T-helper 2 cell treated with Interferon-gamma antibody and Interleukin-4, amounts not matched to agents 5 μg/mL and 100 μg/mL, for 36 hours (primary cell): ENCODE measurements around the gene STK24.
A peak's percentile ranks its signal among the peaks of the same experiment; 100 is the strongest.

Source experiments
- DNase-seq: peaks from one replicate; pipeline ENCODE4 v3.0.0; 2021; ENCODE audit warnings: low spot score
- H3K27ac Mint-ChIP-seq: one replicate; pipeline ENCODE4 v1.8.0; 2021; ENCODE audit warnings: mild to moderate bottlenecking, mixed read lengths
- H3K27me3 Mint-ChIP-seq: one replicate; pipeline ENCODE4 v1.8.0; 2021; ENCODE audit warnings: low read depth, mixed read lengths
- H3K36me3 Mint-ChIP-seq: one replicate; pipeline ENCODE4 v1.8.0; 2021; ENCODE audit warnings: low read depth, mixed read lengths
- H3K4me1 Mint-ChIP-seq: one replicate; pipeline ENCODE4 v1.8.0; 2021; ENCODE audit warnings: low read depth, mixed read lengths
- H3K4me3 Mint-ChIP-seq: one replicate; pipeline ENCODE4 v1.8.0; 2022; ENCODE audit warnings: mild to moderate bottlenecking, moderate library complexity, mixed read lengths
- H3K9me3 Mint-ChIP-seq: one replicate; pipeline ENCODE4 v1.8.0; 2021; ENCODE audit warnings: mixed read lengths

Gene STK24

DNA sequence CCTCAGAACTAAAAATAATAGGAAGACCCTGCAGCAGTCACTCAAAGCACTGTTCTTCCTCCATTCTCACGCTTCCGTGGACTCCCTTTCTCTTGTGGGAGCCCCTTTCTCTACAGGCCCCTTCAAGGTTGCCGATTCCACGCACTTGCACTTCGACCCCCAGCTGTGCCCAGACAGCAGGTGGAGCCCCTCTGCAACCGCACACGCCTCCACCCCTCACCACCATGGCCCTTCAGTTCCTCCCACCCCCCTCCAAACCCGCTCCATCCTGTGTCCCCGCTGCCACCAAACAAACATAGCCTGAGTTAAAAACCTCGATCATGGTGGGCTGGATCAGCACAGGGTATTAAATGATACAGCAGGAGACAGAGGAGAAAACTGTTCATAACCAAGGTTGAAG, 102.6 kb downstream of the STK24 start:
- Mint-ChIP-seq H3K4me1 (peaks cover 44% of the 10 kb centered on the region), H3K36me3 (peaks cover 56% of the 10 kb centered on the region), H3K9me3 (no peaks in the 10 kb centered on the region), H3K27ac (no peak overlapping the region), H3K4me3 (no peak overlapping the region), H3K27me3 (no peaks in the 10 kb centered on the region)
- no peak for DNase-seq

DNA sequence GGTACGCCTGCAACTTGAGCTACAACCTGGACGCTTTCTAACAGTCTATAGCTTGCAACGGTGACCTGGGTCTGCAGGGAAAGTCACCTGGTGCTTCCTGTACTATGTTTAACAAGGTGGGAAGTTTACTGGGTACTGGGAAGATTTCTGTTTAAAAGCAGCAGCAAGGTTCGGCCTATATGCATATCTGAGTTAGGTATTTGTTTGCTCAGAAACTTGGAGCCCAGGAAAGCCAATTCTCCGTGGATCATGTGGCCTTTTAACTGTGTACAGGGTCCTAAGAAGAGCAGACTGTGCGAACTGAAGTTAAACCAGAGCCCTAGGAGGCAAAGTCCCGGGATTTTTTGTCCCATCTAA, 103.1 kb downstream of the STK24 start:
- Mint-ChIP-seq H3K36me3 (peaks cover 56% of the 10 kb centered on the region), H3K4me3 (no peak overlapping the region), H3K9me3 (no peaks in the 10 kb centered on the region), H3K27me3 (no peaks in the 10 kb centered on the region), H3K4me1 (peaks cover 41% of the 10 kb centered on the region), H3K27ac (peak overlapping the region; percentile 54)
- no peak for DNase-seq

DNA sequence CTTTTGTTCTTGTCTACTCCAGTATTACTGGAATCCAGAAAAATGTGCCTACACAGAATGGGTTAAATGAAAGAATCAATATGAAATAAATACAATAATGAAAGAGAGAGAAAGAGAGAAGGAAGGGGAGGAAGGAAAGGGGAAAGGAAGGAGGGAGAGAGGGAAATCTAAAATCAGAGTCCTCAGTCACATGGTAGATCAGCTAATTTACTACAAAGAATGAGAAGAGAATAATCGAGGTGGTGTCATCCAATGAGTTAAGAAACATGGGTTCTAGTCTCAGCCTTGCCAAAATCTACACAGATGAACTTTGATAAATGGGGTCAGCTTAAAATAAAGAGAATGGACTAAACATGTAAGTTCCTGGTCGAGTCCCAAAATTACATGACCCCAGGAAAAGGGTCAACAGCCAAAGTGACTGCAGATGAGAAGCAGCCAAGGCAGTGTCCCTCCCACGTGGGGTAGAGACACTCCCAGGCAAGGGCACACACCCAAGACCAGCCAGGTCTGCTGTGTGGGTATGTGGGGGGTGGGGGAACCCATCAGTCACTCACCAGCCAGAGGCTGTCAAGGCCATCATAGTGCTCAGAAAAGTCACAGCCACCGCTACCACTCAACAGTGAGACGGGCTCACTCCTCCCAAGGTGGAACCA, 103.6 kb downstream of the STK24 start:
- Mint-ChIP-seq H3K36me3 (peaks cover 58% of the 10 kb centered on the region), H3K4me1 (peaks cover 37% of the 10 kb centered on the region), H3K27ac (peak overlapping the region; percentile 79), H3K27me3 (no peaks in the 10 kb centered on the region), H3K9me3 (no peaks in the 10 kb centered on the region), H3K4me3 (no peak overlapping the region)
- DNase-seq = no peak

DNA sequence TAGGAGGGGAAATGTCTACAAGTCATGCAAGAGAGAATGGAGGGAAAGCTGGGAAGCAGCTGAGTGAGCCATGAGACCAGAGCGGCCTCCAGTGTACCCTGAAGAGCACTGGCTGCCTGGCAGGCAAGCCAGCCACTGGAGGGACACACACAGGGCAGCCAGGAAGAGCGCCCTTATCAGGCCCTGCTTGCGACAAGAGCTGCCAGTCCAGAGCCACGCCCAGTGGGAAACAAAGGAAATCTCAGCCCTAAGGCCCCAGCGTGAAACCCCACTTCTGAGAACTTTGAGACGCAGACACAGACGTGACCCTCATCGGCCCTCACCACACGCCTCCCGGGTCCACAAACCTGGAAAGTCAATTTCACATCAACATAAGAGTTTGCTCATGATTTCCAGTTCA, 105.0 kb downstream of the STK24 start:
- H3K4me3 Mint-ChIP-seq = no peak overlapping the region
- no peak for DNase-seq
- H3K4me1 Mint-ChIP-seq = peaks cover 25% of the 10 kb centered on the region
- H3K27ac Mint-ChIP-seq = peak overlapping the region; percentile 44
- H3K27me3 Mint-ChIP-seq = no peaks in the 10 kb centered on the region
- peaks cover 59% of the 10 kb centered on the region for H3K36me3 Mint-ChIP-seq
- no peaks in the 10 kb centered on the region for H3K9me3 Mint-ChIP-seq

DNA sequence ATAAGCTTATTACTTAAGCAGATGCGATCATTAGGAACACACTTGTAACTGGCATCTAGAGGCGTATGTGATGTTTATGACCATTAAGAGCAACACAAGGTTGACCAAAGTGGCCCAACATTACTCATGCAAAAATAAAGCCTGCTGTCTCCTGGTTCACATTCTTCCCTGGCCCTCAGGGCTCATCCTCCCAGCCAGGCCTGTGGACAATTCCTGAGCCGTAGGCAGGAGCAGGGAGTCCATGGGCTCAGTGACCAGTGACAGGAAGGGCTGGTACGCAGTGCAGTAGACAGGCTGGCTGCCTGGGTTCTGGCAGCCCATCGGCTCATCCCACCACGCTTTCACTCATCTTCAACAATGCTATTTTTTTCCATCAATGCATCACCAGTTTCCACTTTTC, 106.0 kb downstream of the STK24 start:
- H3K27me3 Mint-ChIP-seq = no peaks in the 10 kb centered on the region
- no peak for DNase-seq
- H3K36me3 Mint-ChIP-seq = peaks cover 55% of the 10 kb centered on the region
- H3K27ac Mint-ChIP-seq = no peak overlapping the region
- H3K9me3 Mint-ChIP-seq = no peaks in the 10 kb centered on the region
- H3K4me3 Mint-ChIP-seq = no peak overlapping the region
- H3K4me1 Mint-ChIP-seq = peaks cover 18% of the 10 kb centered on the region

DNA sequence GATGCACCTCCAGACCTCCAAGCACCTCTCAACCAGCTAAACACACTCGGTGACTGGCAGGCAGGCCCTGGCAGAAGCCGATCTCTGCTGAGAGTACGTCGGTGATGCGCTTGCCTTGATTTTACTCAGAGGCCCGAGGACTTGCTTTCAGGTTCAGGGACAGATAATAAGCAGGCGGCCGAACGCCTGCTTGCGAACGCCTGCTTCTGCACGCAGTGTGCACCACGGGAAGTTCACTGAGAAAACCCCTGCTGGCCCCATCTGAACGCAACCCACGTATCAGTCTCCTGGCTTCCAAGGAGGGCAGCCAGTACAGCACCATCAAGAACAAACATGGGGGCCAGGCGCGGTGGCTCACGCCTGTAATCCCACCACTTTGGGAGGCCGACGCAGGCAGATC, 108.0 kb downstream of the STK24 start:
- Mint-ChIP-seq H3K27ac (no peak overlapping the region), H3K27me3 (no peaks in the 10 kb centered on the region), H3K4me1 (peaks cover 10% of the 10 kb centered on the region), H3K9me3 (no peaks in the 10 kb centered on the region), H3K4me3 (no peak overlapping the region), H3K36me3 (peaks cover 56% of the 10 kb centered on the region)
- no peak for DNase-seq

DNA sequence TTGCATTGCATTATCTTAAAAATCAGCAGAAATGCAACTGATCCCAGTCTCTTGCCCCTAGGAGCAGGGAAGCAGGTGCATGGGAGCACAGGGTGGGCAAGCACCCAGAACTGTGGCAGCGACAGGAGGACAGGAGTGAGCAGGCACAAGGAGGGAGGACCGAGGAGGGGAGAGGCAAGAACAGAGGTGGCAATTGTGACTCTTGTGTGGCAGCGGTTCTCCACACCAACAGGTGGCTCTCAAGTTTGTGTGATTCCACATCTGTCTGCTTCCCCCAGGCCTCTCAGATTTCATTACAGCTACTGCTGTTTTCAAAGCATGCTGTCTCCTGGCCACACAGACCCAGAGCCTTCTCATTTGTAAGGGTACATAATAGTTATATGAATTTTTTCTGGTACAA, 108.5 kb downstream of the STK24 start:
- DNase-seq = no peak
- H3K36me3 Mint-ChIP-seq = peaks cover 56% of the 10 kb centered on the region
- H3K27ac Mint-ChIP-seq = peak overlapping the region; percentile 39

DNA sequence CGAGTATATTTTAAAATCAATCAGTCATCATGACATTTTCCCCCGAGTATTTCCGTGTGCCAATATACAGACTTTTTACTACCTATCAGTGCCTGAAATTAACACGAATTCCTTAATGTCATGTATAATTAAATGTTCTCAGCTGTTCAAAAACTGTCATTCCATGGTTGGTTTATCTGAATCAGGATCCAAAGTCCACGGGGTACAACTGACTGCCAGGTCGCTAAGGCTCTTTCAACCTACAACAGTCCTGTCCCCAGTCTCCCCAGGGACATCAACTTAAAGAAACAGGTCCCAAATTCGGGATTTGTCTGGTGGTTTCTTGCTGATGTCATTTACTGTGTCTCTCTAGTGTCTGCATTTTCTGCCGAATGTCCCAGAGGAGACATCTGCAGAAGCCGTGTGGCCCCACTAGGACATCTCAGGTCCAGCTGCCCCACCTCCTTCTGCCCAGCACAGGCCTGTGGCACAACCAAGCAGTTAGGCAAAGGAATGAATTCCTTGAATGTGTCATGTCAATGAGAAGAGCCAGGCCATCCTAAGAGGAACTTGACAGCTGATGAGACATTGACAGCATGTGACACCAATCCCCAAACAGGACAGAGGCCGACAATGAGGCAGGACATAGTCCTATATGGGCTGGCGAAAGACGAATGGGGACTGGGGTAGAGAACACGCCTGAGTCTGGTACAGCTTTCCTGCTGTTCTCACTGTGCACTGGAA, 109.5 kb downstream of the STK24 start:
- Mint-ChIP-seq H3K36me3 (peaks cover 57% of the 10 kb centered on the region), H3K4me3 (no peak overlapping the region), H3K27ac (no peak overlapping the region), H3K27me3 (no peaks in the 10 kb centered on the region), H3K9me3 (no peaks in the 10 kb centered on the region), H3K4me1 (peaks cover 5% of the 10 kb centered on the region)
- DNase-seq = no peak

More for the DNA sequence above, 108.5 kb downstream of the STK24 start:
- Mint-ChIP-seq H3K4me3 (no peak overlapping the region), H3K9me3 (no peaks in the 10 kb centered on the region), H3K4me1 (peaks cover 9% of the 10 kb centered on the region), H3K27me3 (no peaks in the 10 kb centered on the region)

DNA sequence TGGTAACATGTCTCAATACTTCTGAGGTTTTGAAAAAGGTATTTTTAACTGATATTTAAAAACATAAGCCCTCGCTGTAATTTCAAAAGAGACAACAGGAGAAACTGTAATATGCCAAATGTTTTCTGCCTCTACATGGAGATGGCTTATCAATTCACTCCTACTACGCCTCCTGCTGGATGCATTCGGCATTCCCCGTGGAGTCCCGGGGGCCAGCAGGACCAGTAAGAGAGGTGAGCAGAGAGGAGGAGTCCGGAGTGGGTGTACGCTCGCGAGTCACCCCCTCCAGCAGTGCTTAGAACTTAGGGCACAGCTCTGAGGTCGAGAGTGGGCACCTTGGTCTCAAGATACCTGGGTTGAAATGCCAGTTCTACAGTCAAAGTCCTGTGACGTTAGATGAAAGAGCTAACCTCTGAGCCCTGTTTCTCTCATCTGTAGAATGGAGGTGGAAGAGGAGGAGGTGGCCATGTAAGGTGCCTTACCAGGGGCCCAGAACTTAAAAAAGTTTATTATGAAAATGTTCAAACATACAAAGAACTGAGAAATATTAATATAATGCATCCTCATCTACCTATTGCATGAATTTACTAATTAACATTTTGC, 110.2 kb downstream of the STK24 start:
- no peak for DNase-seq
- peaks cover 54% of the 10 kb centered on the region for H3K36me3 Mint-ChIP-seq
- H3K9me3 Mint-ChIP-seq = no peaks in the 10 kb centered on the region
- H3K4me1 Mint-ChIP-seq = peaks cover 5% of the 10 kb centered on the region
- H3K27ac Mint-ChIP-seq = no peak overlapping the region
- no peaks in the 10 kb centered on the region for H3K27me3 Mint-ChIP-seq
- H3K4me3 Mint-ChIP-seq = no peak overlapping the region

DNA sequence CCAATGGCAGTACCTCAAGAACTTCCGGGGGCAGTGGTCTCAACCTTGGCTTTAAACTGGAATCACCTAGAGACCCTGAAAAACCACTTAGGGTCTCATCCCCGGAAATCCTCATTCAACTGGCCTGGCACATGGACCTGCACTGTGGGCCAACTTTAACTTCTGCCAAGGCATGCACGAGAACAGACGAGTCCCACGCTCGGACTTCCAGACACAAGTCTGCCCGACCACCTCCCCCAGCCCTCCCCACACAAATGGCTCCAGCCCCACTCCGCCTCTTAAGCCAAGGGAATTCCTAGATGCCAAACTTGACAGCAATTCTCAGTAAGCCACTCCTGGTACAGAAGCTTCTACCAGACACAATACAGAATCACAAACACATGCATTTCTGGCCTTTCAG, 114.0 kb downstream of the STK24 start:
- peaks cover 49% of the 10 kb centered on the region for H3K36me3 Mint-ChIP-seq
- peaks cover 4% of the 10 kb centered on the region for H3K4me1 Mint-ChIP-seq
- no peak for DNase-seq
- no peak overlapping the region for H3K27ac Mint-ChIP-seq
- no peak overlapping the region for H3K4me3 Mint-ChIP-seq
- H3K27me3 Mint-ChIP-seq = no peaks in the 10 kb centered on the region
- H3K9me3 Mint-ChIP-seq = no peaks in the 10 kb centered on the region

DNA sequence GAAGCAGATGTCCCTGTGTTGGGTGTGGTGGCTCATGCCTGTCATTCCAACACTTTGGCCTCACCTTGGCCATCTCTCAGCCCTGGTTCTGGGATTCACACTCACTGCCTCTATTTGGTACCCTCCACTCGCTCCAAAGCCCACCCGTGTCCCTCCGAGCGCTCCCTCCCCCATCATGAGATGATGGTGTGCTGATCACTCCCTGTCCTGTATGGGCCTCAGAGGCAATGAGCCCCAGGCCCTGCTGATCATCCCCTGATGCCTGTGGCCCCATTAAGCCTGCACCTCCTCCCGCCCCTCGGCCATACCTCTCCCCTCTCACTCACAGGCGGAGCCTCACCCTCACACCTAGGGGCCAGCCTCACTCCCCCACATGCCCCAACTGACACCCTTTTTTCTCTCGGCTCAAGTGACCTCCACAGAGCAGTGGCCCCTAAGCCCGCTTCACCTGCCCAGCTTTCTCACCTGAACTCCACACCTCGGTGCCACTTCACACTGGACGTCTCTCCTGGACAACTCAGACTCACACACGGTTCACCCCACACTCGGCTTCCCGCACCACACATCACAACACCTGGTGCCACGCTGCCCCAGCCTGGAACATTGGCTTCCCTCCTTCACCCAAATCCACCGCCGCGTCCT, 114.5 kb downstream of the STK24 start:
- peak overlapping the region; percentile 39 for H3K27ac Mint-ChIP-seq
- peaks cover 49% of the 10 kb centered on the region for H3K36me3 Mint-ChIP-seq
- H3K27me3 Mint-ChIP-seq = no peaks in the 10 kb centered on the region

DNA sequence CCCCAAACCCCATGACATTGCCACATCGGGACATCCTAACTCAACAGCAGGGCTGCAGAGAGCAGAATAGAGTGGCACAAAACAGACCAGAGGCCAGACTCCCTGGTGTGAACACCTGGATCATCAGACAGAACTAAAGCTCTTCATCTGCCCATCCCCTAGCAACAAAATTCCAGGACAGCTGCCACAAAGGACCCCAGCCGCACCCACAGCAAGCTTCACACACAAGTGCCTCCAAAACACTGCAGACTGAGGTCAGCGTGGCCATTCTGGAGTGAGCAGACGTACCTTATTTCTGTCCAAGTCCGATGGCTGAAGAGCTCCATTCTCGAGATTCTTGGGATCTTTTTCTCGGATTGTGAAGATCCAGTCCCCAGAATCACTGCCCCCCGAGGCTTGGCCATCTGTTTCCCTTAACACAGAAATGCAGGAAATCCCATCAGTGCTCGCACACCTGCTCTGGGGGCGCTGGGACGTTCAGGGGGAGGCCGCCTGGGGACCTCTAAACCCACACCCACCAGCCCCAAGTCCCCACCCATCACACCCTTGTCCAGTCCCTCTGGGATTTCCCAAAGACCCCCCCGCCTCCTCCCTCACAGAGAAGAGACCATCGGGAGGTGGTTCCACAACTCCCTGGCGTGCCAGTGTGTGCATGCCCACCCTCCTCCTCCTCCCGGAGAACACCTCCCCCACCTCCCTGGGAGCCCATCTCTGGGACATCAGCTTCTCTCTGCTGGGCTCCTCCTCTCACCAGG, 115.2 kb downstream of the STK24 start:
- Mint-ChIP-seq H3K36me3 (peaks cover 50% of the 10 kb centered on the region), H3K27ac (no peak overlapping the region), H3K4me3 (no peak overlapping the region), H3K27me3 (no peaks in the 10 kb centered on the region), H3K9me3 (no peaks in the 10 kb centered on the region), H3K4me1 (peaks cover 4% of the 10 kb centered on the region)
- DNase-seq = no peak

More for the DNA sequence above, 114.5 kb downstream of the STK24 start:
- DNase-seq = no peak
- Mint-ChIP-seq H3K4me1 (peaks cover 4% of the 10 kb centered on the region), H3K9me3 (no peaks in the 10 kb centered on the region), H3K4me3 (no peak overlapping the region)

DNA sequence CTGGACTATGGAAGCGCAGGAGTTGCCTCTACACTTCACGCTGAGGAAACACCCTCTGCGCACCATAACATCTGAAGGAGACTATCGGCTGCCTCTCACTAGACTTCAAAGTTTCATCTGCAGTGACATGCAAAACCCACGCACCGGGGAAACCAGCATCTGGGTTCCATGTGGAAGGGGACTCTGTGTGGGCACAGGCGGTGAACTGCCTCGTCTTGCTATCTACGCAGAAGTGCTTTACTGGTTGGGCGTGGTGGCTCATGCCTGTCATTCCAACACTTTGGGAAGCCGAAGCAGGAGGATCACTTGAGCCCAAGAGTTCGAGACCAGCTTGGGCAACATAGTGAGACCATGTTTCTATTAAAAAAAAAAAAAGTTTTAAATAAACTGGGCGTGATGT, 116.4 kb downstream of the STK24 start:
- Mint-ChIP-seq H3K36me3 (peaks cover 56% of the 10 kb centered on the region), H3K4me3 (no peak overlapping the region), H3K27ac (no peak overlapping the region), H3K27me3 (no peaks in the 10 kb centered on the region), H3K9me3 (no peaks in the 10 kb centered on the region), H3K4me1 (peaks cover 1% of the 10 kb centered on the region)
- DNase-seq = no peak
